OCI-M1 (cell line): ENCODE results near the gene SLC4A4.

Source experiments
- DNase-seq: peaks from one replicate; lab custom pipeline; 2025; lab: John Stamatoyannopoulos, UW

SLC4A4 gene

DNA sequence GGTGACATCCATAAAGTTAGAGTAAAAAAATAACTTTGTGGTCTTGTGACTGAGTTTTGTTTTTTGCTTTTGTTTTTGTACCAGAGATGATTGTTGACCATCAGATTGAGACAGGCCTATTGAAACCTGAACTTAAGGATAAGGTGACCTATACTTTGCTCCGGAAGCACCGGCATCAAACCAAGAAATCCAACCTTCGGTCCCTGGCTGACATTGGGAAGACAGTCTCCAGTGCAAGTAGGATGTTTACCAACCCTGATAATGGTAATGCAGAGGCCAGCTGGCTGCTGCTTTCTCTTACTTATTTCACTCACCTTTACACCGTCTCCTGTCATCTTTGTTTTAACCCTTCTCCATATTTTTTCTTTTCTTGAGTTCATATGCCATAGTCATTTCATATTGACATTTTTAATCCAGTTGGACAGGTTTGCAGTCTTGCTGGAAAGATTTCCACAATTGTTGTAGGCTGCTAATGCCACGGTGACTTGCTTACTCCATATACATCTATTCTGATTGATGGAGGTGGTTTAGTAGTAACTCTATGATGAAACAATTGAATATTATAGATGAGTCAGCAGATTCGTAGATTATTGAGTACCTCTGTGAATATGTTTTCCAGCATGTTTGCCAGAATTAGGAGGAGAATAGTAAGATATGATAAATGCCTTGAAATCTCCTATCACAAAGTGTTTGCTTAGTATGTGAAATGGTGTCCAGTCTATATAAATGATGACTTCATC, 18.3 kb downstream of the SLC4A4 start:
- DNase-seq = no peak

DNA sequence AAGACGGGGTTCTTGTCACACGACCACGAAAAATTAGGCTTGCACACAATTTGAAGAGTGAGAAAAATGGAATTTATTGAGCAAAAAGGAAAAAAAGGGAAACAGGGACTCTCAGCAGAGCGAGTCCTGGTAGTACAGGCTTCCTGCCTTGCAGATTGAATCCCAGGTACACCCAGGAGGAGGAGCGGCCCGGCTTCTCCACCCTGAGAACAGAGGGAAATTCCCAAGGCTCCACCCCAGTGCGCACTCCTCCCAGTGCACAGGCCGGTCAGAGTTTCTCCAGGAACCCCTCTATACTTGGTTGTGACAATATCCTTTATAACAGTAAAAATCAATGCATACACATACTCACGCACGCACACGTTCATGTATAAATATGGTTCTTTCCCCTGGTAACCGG, 22.0 kb downstream of the SLC4A4 start:
- no peak for DNase-seq

DNA sequence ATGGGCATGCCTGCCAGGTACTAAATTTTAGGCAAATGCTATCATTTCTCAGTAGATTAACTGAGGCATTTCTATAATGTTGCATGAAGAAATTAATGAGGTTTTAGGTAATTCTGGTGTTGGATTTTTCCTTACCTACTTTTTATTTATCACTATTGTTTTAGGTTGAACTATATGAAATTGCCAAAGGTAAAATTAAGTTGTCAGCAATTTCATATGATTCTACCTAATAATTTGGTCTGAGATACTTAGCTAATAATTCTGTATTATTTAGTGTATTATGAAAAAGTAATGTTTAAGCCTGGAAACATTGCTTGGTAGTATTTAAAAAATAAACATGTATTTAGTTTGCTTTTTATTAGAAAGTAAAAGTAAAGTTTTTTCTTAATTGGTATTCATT, 22.7 kb downstream of the SLC4A4 start:
- no peak for DNase-seq

DNA sequence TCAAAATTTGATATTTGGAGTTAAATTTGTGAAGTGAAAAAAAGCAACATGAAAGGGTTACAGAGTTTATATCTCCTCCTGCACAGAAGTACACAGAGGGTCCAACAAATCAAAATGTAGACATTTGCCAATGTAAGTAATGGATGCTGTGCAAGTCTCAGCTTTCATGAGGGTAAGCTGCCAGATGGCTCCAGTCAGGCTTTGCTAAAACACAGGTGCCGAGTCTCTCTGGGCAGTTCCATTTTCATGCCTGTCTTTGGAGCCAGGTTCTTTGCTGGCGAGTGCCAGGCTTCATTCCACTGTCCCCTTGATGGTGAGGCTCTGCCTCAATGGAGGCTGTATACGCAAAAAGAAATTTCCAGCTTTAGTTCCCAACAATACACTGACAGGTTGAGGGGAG, 27.9 kb downstream of the SLC4A4 start:
- DNase-seq = no peak

DNA sequence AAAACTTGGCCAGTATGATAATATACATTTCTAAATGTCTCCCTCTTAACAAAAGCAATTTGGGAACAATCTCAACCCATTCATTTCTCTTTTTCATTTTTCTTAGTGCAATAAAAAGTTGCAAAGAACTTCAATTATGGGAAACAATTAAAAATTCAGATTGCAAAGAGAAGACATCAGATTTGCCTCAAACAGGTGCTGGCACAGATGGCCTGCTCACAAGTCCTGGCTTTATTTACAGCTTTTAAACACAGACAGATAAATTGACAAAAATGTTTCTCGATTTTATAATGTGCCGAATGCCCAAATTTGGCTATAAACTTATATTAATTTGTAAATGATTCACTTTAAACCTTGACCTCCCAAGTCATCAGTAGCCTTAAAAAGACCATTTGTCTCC, 28.7 kb downstream of the SLC4A4 start:
- DNase-seq = no peak

DNA sequence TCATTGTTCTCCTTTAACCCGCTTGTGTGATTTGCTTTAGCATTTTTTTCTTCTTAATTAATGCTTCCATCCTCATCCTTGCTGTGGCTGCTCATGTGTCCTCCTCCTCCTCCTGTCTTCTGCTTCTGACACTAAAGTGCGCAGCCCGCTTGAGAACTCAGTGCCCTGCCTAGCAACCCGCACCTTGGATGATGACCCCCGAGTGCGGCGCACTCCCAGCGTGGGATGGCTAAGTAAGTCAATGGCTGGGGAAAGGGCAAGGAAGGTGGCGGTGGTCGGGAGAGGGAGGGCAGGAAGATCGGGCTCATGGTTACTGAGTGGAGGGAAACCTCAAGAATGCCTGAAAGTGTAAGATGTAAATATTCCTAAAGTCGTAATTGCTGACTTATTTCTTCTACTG, 30.1 kb downstream of the SLC4A4 start:
- no peak for DNase-seq

DNA sequence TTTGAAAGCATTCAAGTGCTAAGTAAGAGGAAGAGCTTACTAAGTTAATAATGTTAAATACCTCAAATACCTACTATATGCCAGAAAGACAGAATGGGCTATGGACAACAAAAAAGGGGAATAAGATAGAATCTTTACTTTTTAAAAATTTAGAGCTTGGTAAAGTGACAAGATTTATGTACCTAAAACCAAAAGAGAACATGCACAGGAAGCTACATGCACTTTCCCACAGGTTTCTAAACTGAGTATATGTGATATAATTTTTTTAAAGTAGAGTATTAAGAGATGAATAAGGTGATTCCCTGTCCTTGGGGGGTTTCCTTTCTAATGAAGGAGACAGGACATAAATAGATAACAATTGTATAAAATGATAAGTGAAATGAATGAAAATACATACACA, 30.7 kb downstream of the SLC4A4 start:
- no peak for DNase-seq

DNA sequence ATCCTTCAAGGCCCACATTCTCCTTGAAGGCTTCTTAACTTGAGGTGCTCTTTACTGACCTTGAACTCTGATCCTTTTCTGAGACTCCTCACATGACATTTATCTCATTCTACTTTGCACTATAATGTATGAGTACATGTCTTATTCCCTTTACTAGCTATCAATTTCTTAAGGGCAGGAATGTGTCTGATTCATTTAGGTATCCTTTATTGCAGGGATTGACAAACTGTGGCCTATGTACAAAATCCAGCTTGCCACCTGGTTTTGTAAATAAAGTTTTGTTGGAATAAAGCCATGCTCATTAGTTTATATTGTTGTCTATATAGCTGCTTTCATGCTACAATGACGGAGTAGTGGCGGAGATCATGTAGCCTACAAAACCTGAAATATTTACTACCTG, 36.7 kb downstream of the SLC4A4 start:
- no peak for DNase-seq

DNA sequence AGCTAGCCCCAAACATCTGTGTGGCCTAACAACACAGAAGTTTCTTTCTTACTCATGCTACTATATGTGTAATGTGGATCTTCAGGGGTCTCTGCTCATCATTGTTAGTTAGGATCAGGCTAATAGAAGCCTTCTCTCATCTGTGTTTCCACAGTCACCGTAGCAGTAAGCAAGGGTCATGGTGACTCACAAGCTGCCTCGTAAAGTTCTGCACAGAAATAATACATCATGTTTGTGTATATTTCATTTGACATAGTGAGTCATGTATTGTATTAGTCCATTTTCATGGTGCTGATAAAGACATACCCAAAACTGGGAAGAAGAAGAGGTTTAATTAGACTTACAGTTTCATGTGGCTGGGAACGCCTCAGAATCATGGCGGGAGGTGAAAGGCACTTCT, 38.7 kb downstream of the SLC4A4 start:
- no peak for DNase-seq

DNA sequence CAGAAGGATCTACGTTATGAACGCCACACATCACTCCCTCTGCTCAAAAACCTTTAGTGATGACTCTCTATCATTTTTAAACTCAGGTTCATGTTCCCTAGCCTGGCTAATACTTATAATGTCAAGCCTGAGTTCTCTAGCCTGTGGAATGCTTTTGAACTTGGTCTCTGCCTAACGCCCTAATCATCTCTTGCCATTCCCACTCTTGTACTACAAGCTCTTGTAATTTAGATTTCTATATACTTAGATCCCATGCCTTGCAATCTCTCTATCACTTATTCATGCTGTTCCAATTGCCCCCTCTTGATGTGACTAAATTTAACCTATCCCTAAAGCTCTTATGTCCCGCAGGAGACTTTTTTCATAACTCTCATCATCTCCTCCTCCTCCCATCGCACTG, 40.3 kb downstream of the SLC4A4 start:
- DNase-seq = no peak

DNA sequence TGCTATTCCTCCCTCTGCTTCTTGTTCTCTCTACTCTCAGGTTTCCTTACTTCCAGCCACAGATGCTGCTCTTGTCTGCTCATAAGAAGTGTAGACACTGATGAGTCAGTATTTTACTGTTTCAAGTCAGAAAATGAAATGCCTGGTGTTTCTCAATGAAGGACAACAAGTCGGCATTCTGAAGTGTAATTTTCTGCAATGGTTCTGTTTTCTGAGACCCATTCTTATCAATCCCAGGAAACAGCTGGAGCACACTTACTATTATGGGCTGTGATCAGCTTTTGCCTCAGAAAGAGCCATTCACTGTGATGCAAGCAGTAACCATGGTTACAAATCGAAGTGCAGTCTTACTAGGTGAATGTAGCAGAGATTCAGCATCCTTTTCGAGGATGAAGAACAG, 42.0 kb downstream of the SLC4A4 start:
- no peak for DNase-seq

DNA sequence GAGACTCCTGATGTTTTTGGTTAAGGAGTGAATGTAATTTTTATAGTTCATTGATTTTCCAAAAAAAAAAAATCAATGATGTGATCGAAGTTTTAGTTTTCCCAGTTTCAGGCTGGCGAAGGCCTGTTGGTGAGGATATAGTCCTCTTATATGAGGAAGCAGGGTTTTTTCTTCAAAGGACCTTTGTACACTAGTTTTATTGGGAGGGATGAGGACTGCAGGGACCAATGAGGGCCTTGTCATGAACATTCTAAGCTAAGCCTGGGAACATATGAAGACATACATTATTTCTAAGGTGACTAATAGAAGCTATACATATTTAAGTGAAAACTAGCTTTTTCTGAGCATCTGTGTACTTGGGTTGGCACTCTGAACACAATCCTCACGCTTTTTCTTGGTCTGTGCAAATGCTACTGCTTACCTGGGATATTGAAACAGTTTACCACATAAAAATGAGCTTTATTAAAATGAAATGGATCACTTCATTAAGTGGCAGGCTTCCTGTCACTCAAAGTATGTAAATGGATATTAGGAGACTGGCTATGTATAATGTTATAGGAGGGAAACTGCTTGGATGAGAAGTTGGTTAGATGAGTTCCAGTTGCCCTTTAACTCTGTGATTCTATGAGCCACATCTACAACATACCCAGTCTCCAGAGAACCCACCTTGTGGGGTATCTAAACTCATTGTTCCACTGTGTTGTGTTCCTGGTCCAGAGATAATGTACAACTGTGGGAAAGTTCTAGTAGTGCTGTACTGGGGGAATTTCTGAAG, 43.5 kb downstream of the SLC4A4 start:
- no peak for DNase-seq

DNA sequence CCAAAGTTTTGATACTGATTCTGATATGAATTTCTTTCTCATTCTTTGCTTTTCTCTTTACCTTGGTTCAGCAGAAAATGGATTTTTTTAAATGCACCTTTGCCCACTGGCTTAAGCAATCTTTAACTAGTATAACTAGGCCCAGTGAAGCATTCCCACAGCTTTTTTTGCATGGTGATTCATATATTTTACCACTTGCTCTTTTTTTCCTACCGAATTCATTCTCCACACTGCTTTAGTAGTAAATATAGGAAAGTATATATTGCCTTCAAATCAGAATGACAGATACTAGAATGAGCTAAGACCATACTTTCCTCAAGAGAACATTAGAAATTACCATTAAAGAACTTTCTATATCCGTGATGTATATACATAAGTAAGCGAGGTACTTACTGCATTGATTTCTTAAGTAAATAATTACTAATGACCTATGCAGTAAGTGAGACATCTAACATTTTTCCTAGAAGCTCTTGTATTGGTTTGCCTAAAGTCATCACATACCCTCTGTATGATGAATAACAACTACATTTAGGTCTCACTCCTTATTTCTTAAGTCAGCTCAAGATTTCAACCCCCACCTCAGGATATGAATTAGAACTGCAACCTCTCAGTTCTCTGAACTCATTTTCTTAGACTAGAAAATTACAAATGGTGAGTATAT, 44.2 kb downstream of the SLC4A4 start:
- DNase-seq = no peak

DNA sequence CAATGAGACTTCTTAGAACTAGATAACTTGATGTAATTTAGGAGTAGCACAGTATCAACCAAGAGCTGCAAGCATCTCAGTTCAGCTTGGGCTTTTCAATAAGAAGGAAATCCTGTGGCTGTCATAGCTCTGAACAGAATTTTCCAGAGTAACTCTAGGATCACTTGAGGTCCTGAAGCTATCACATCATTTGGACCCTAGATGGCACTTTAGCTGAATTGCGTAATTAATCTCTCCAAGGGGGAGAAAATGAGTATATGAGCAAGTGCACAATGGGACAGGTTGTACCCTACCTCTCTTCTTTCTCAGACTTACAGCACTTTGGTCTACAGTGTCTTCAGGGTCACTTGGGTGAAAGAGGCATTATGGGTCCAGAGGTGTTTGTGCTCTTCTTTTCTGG, 45.2 kb downstream of the SLC4A4 start:
- DNase-seq = no peak

DNA sequence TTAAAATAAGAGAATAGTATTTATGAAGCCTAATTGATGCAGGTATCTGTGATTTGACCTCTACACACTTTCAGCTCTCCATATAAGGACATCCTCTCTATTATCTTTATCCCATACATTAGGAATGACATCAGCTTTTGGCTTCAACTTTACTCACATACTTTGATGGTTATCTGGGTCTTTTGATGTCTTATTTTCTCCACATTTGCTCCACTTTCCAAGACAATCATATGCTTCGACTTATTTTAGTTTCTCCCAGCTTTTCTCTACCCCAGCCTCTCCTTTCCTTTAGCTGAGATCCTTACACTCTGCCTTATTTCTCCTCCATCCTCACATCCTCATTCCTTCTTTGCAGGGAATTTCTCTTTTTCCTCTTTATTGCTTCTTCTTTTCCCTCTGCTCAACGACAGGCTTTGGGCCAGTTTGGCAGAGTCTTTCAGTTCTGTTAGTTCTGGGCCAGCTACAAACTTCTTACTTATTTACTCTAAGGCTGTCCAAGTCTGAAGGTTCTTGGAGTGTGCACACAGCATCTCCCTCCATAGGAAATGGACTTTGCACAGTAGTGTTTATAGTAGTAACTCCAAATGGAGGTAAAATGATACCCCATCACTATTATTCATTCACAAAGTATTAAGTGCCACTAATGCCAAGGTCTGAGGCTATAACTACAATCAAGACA, 50.5 kb downstream of the SLC4A4 start:
- no peak for DNase-seq

DNA sequence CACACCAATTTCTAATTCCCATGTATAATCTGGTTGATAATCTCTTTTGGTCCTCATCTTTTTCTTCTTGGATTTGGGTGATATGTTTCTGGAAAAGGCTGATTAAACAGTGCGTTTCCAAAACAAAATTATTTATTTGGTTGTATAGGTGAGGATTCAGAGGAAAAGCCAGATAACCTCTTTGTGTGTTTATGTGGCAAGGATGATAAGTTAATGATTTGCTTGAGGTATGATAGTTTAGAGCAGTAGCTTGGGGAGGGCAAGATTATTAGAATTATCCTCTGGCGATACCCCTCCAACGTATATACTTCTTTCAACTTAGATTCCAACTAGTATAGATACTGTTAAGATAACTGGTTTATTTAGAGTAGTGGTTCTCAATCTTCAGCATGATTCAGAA, 53.3 kb downstream of the SLC4A4 start:
- no peak for DNase-seq

DNA sequence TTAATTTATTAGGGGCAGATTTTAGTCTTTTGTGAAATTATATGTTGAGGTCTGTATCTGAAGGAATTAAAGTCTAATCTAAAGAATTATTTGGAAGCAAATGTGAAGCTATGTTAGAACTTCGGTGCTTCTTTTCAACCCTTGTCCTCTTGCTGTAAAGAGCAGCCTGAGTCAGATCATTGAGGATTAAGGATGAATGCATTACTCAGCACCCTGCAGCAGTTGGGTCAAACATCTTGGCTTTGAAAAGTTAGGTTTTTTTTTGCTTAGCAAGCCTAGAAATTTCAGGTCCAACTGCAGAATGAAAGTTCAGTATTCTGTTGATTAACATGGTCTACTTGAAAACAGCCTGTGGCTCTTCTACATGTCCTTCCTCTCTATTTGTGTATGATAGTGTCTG, 57.6 kb downstream of the SLC4A4 start:
- no peak for DNase-seq

DNA sequence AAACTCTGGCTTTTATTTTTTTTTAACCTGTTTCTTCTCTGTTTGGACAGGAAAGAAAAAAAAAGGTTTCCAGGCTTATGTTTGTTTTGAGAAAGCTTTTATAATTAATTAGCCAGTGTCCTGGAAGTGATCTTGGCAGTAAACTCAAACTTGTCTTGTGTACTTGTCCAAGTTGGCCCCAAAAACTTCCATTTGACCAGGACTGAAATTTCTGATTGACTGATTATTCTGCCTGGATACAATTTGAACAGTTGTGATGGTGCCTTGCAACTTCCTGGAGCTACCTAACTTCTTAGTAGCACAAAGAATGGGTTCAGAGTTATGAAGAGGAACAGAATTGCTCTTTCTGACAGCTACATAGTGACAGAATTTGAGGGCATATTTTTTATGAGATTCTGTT, 62.0 kb downstream of the SLC4A4 start:
- no peak for DNase-seq

DNA sequence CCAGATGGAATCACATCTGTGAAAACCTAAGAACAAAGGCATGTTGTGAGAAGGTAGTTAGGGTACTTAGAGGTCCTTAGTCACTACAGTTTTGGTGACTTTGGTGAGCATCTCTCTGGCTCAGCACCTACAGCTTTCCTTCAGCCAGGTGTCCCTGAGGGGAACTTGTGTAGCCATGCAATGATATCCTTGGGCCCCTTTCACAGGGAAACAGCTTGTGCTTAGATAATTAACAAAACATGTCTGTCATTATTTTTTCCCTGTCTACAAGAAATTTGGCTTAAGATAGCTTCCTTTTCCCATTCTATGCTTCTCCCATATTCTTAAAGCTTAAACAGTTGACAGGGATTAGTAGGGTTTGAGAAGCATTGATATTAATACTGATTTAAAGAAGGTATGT, 63.8 kb downstream of the SLC4A4 start:
- no peak for DNase-seq

DNA sequence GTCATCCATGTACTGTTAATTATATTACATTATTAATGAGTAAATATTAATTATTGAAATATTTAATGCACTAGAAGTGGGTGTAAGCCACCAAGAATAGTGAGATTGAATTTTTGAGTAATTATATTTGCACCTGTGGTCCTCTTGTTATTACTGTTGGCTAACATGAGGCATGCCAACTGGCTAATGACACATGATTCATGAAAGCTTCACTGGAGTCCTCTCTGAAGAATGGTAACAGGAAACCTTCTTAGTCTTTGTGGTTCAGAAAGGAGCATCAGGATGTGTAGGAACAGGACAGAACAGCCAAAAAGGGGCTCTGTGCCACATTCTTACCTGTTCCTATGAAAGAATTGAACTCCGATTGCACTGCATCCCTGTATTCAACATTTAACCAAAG, 65.2 kb downstream of the SLC4A4 start:
- DNase-seq = no peak

DNA sequence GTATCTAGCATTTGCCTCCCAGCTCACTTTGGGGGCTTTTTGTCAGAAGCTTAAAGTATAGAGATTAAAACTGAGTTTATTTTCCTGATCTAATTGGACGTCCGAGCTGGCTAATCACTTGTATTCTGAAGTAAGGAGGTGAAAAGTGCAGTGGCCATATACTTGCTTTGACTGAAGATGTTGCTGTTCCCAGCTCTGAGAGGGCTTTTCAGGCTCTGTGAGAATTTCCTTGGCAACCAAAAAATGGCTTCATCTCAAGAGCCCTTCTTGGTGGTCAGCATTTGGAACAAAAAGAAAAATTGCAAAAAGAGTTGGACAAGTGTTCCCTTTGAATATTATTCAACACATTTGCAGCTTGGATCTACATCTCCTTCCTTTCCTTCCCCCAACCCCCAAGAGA, 67.0 kb downstream of the SLC4A4 start:
- DNase-seq = peak; percentile 52

DNA sequence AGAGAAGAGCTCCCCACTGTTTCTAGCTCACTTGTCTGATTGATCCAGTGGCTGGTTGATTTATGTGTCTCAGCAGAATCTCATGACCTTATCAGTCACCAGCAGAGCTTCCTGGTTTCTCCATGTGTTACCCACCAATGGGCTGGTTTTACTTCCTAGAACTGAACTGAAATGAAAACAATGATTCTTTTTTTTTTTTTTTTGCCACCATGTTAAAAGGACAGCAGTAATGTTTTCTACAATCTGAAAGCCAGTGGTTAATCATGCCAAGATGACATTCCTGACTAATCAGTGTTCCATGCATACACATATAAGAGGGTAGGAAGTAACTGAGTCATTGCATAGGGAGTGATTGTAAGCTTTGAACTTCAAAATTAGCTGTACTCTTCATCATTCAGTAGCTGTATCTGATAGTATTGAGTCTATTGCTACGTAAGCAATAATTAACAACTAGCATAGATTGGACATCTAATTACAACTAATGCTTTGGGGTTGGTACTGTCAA, 67.7 kb downstream of the SLC4A4 start:
- peak; percentile 95 for DNase-seq
